Measurements from ENCODE around the gene TIPRL. TPM values are rescaled to one million over a fixed set of nuclear protein-coding genes. Genes with fewer than 3 reads are reported as not detected.

TIPRL gene
- total and polyA plus RNA-seq, 2 of the 8 experiments (the other 6 are each of a cell fraction or from before 2014, with no cell fraction given): 8.1 to 27.4 TPM

- no peaks in the 10 kb centered on the region for H3K9me3 ChIP-seq (ENCODE audit: insufficient read depth in 2 of 2, low read depth in 1 of 2, low read length in 1 of 2)
- TF ChIP-seq SP2 (IDR thresholded peaks at IDR 0.05; ENCODE audit: low read length) (no peak), YY1 (IDR thresholded peaks at IDR 0.05; ENCODE audit: low read depth, low read length) (no peak), NRF1 (IDR thresholded peaks at IDR 0.05; ENCODE audit: low read depth, low read length) (no peak), GABPA (IDR thresholded peaks at IDR 0.05; ENCODE audit: borderline replicate concordance, insufficient read depth, low read length) (no peak), CHD2 (IDR thresholded peaks at IDR 0.05; ENCODE audit: low read length) (no peak), SAP30 (IDR thresholded peaks at IDR 0.05; ENCODE audit: insufficient read depth, insufficient replicate concordance, low read length) (no peak), SIX5 (IDR thresholded peaks at IDR 0.05; ENCODE audit: low read depth, low read length) (no peak), SRF (IDR thresholded peaks at IDR 0.05; ENCODE audit: low read depth, low read length) (no peak), CHD1 (IDR thresholded peaks at IDR 0.05; ENCODE audit: low read depth, low read length) (no peak), CEBPB (IDR thresholded peaks at IDR 0.05; ENCODE audit: low read depth, low read length) (no peak), TAF7 (optimal IDR thresholded peaks at IDR 0.05; ENCODE audit: borderline replicate concordance, low read depth, low read length) (no peak), MAFK (IDR thresholded peaks at IDR 0.05; ENCODE audit: low read depth, low read length) (no peak), SP4 (IDR thresholded peaks at IDR 0.05; ENCODE audit: low read length) (no peak), CREB1 (IDR thresholded peaks at IDR 0.05) (no peak), BACH1 (IDR thresholded peaks at IDR 0.05; ENCODE audit: low read length) (no peak), CTBP2 (IDR thresholded peaks at IDR 0.05; ENCODE audit: borderline replicate concordance, insufficient read depth, insufficient read length, low read length) (no peak)
- 80% methylated on average over 2 of the region's 2 CpGs; no CpG with 5 or more reads in 1 of the 2 experiments for WGBS, 2 experiments (ENCODE audit: extremely low coverage in 1 of 2, insufficient coverage in 1 of 2, insufficient read length in 1 of 2, insufficient replicate concordance in 2 of 2, low coverage in 1 of 2, low lambda C conversion rate in 2 of 2, missing lambda C conversion rate in 1 of 2)
- no peaks in the 10 kb centered on the region for H3K27me3 ChIP-seq (replicated peaks in 1 of 4; ENCODE audit: control insufficient read depth in 3 of 4, extremely low read depth in 1 of 4, insufficient read depth in 3 of 4, low read length in 3 of 4)
- no peaks in the 10 kb centered on the region for H3K4me1 ChIP-seq (replicated peaks in 1 of 4; ENCODE audit: control insufficient read depth in 3 of 4, insufficient read depth in 4 of 4, low read length in 3 of 4)
- no peaks in the 10 kb centered on the region for H3K23me2 ChIP-seq (ENCODE audit: low read depth, low read length)
- FAIRE-seq (no peak), DNase-seq (ENCODE audit: low read depth in 1 of 2, low spot score in 2 of 2) (no peak)
- H4K91ac ChIP-seq (replicated peaks; ENCODE audit: insufficient read length, low read length): no peak overlapping the region
- no peak overlapping the region for H2BK120ac ChIP-seq (replicated peaks; ENCODE audit: low read depth, low read length)
- H4K8ac ChIP-seq (ENCODE audit: extremely low read depth, insufficient read depth, low read length): no peak overlapping the region; the same call in 1 of the 2 replicates
- no peaks in the 10 kb centered on the region for H3K79me1 ChIP-seq (ENCODE audit: low read depth, low read length)
- H3K9ac ChIP-seq (replicated peaks in 1 of 4; ENCODE audit: extremely low read depth in 1 of 4, low read depth in 3 of 4, low read length in 3 of 4): no peak overlapping the region
- CTCF ChIA-PET (ENCODE audit: partially characterized antibody): interaction anchor here (0.9 to 2.3 kb wide), 6 partner anchors 11 to 79 kb away, joined by 3 to 8 read pairs (median 4); no protein-coding TSS in a partner anchor
- H3K4me3 ChIP-seq (ENCODE audit: extremely low read depth in 1 of 4, insufficient read depth in 2 of 4, low read depth in 3 of 4, low read length in 4 of 4): no peak overlapping the region
- H3K4ac ChIP-seq (replicated peaks; ENCODE audit: insufficient read length, low read depth, low read length): no peak overlapping the region
- H3K4me2 ChIP-seq (ENCODE audit: insufficient read depth in 1 of 2, low read depth in 2 of 2, low read length in 2 of 2): no peak overlapping the region
- H2AFZ ChIP-seq (ENCODE audit: low read length): no peak overlapping the region
- POLR2A ChIA-PET (ENCODE audit: partially characterized antibody): no interaction called here
- no peak overlapping the region for H3K14ac ChIP-seq (ENCODE audit: insufficient read length)
- H3K79me2 ChIP-seq (ENCODE audit: control insufficient read depth in 1 of 2, insufficient read depth in 2 of 2, low read length in 2 of 2): no peaks in the 10 kb centered on the region
- H3K23ac ChIP-seq (ENCODE audit: insufficient read length): no peak overlapping the region
- H3K56ac ChIP-seq (replicated peaks; ENCODE audit: insufficient read length, low read depth, low read length): no peak overlapping the region
- no peak overlapping the region for H2BK20ac ChIP-seq (ENCODE audit: low read length)
- H4K5ac ChIP-seq (ENCODE audit: insufficient read length, low read depth, low read length): no peak overlapping the region
- no peak overlapping the region for H2AK5ac ChIP-seq (ENCODE audit: low read depth, low read length)
- no peak overlapping the region for H3K27ac ChIP-seq (ENCODE audit: low read depth, low read length)
- H2BK15ac ChIP-seq (ENCODE audit: low read length): no peak overlapping the region
- no peaks in the 10 kb centered on the region for H3K36me3 ChIP-seq (ENCODE audit: control insufficient read depth in 2 of 4, insufficient read depth in 4 of 4, low read length in 3 of 4)
- no peak overlapping the region for H2BK5ac ChIP-seq (ENCODE audit: low read depth, low read length)
- H2BK12ac ChIP-seq (ENCODE audit: low read depth, low read length): no peak overlapping the region
- H4K20me1 ChIP-seq (replicated peaks in 1 of 2; ENCODE audit: control insufficient read depth in 1 of 2, insufficient read depth in 2 of 2, low read length in 2 of 2): no peaks in the 10 kb centered on the region
- H3K18ac ChIP-seq (ENCODE audit: extremely low read depth, low read length): no peak overlapping the region
Observed at GRCh38 chr1:168161459-168161858, 17.3 kb upstream of the TIPRL start.
